ENCODE data around the gene NKX2-4.
"Not testable (repeated sequence)": the region's sequence is repeated elsewhere in the genome, so short reads cannot be mapped to it uniquely, and the experiment has no call there.

The NKX2-4 gene

DNA sequence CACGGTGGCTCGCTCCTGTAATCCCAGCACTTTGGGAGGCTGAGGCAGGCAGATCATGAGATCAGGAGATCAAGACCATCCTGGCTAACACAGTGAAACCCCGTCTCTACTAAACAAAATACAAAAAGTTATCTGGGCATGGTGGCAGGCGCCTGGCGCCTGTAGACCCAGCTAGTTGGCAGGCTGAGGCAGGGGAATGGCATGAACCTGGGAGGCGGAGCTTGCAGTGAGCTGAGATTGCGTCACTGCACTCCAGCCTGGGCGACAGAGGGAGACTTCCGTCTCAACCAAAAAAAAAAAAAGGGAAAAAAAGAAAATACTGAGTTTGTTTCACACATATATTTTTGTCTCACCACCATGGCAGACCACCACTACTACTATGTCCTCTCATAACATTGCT is 31.1 kb downstream of the NKX2-4 start:
- not testable (repeated sequence) for DNase-seq (ENCODE audit: extremely low spot score, insufficient read length, low read depth); FAIRE-seq

- DNase-seq (ENCODE audit: extremely low spot score, insufficient read length, low read depth) (no peak), FAIRE-seq (no peak)
These were observed 31.6 kb downstream of the NKX2-4 start for GRCh38 chr20:21365771-21366170.

GRCh38 chr20:21364413-21364812 is 32.9 kb downstream of the NKX2-4 start:
- DNase-seq (ENCODE audit: extremely low spot score, insufficient read length, low read depth), result no peak
- no peak for FAIRE-seq

DNA sequence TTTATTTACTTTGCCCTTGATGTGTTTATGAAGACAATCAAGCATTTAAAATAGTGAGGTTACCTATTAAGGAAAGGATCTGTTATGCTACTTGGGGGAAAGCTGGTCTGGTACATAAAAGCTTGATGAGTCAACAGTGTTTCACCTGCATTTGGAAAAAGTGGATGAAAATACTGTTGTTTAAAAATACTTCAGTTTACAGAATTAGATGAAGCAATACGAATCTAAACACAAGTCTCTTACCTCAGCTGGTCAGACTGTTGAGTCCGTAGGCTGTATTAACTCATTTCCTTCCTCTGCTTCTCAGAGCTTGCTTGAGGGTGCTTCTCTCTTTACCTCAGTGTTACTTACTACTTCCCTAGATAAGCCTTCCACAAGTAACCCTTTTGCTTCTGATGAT is 36.1 kb downstream of the NKX2-4 start:
- no peak for DNase-seq (ENCODE audit: extremely low spot score, insufficient read length, low read depth)

GRCh38 chr20:21360705-21361104 is 36.6 kb downstream of the NKX2-4 start:
- no peak for DNase-seq (ENCODE audit: extremely low spot score, insufficient read length, low read depth)
- FAIRE-seq, result no peak

More for the DNA sequence above, 36.1 kb downstream of the NKX2-4 start:
- no peak for FAIRE-seq

GRCh38 chr20:21358737-21359136 is 38.6 kb downstream of the NKX2-4 start:
- FAIRE-seq (no peak), DNase-seq (ENCODE audit: extremely low spot score, insufficient read length, low read depth) (no peak)

DNA sequence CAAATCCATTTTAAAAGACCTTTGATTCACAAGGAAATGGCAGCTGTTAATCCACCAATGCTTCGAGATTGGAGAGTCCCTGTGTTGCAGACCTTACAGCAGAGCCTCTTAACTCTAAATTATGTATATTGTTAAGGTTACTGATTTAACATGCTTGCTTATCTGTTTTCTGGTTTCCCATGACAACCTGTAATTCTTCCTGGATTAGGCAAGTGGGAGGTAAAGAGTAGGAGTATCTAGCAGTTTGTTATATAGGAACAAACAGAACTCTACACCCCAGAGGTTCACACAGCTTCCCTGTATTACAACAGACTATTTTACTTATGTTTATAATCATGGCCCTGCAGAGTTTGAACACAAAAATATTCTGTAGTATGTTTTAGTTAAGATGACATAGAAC is 39.5 kb downstream of the NKX2-4 start:
- DNase-seq (ENCODE audit: extremely low spot score, insufficient read length, low read depth), result no peak
- no peak for FAIRE-seq

DNA sequence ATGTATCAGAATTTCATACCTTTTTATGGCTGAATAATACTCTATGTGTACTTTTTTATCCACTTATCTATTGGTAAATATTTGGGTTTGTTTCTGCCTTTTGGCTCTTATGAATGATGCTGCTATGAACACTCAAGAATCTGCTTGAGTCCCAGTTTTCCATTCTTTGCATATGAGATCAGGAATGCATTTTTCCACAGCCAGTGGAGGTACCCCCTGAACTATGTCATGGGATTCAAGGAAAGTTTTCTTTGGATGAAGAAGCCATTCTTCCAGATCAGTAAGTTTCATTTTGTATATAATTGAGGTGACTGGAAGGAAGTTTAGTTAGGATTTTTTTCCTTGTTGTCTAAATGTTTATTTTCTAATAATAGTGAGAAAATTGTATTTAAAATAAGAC is 40.9 kb downstream of the NKX2-4 start:
- DNase-seq (ENCODE audit: extremely low spot score, insufficient read length, low read depth), result no peak
- no peak for FAIRE-seq

GRCh38 chr20:21355981-21356380 is 41.3 kb downstream of the NKX2-4 start:
- FAIRE-seq (no peak), DNase-seq (ENCODE audit: extremely low spot score, insufficient read length, low read depth) (no peak)

DNA sequence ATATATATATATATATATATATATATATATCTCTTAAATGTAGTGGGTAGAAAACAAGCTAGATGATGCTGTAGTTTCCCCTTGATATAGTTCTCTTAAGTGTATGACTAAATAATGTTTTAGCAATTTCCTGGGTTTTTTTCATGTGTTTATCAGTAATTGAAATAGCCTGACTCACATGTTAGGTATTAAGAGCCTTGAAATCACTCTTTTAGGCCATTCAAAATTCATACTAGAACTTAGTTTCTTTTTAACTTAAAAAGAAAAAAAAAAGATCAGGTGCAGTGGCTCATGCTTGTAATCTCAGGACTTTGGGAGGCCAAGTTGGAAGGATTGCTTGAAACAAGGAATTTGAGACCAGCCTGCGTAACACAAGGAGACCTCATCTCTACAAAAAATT is 44.1 kb downstream of the NKX2-4 start:
- FAIRE-seq, result no peak
- no peak for DNase-seq (ENCODE audit: extremely low spot score, insufficient read length, low read depth)

GRCh38 chr20:21352703-21353102 is 44.6 kb downstream of the NKX2-4 start:
- DNase-seq (ENCODE audit: extremely low spot score, insufficient read length, low read depth) (no peak), FAIRE-seq (no peak)

Measured in GM18507 (cell line).